ENCODE measurements around the gene PALLD.

PALLD gene

DNA sequence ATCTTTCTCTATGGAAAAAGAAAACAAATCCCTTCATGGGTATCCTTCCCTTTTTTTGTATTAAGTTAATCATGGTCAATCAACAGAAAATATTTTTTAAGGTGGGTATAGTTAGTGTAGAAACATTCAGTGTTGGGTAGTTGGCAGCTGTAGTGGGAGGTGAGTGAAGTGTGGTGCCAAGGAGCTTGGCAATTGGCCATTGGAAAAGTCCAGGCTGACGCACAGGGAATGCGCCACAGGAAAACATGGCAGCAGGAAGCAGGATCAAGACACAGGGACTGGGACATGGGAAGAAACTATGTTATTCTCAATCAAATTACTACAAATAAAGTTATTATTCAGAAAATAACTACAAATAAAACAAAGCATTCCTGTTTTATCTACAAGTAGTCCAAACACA lies 20.0 kb downstream of the PALLD start:
- TF ChIP-seq, protein P1, sequence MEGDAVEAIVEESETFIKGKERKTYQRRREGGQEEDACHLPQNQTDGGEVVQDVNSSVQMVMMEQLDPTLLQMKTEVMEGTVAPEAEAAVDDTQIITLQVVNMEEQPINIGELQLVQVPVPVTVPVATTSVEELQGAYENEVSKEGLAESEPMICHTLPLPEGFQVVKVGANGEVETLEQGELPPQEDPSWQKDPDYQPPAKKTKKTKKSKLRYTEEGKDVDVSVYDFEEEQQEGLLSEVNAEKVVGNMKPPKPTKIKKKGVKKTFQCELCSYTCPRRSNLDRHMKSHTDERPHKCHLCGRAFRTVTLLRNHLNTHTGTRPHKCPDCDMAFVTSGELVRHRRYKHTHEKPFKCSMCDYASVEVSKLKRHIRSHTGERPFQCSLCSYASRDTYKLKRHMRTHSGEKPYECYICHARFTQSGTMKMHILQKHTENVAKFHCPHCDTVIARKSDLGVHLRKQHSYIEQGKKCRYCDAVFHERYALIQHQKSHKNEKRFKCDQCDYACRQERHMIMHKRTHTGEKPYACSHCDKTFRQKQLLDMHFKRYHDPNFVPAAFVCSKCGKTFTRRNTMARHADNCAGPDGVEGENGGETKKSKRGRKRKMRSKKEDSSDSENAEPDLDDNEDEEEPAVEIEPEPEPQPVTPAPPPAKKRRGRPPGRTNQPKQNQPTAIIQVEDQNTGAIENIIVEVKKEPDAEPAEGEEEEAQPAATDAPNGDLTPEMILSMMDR (conservative IDR thresholded peaks at IDR 0.05): no peak
- no peak overlapping the region for H3K27ac ChIP-seq

DNA sequence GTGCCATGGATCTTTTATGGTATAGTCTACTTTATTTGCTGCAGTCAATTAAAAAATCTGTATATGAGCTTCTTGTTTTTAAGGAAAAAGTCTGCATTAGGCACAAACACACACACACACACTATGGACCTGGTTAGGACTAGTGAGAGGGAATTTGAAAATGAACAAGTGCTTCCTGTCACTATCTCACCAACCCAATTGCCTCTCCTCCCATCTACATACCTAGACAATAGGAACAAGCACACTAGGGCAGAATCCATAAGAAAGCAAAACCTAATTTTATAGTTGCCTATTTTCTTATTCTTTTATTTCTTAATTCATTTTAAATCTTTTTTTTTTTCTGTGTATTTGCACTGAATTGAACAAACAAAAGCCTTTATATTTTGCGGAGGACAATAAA lies 22.7 kb downstream of the PALLD start:
- TF ChIP-seq, protein P1 (conservative IDR thresholded peaks at IDR 0.05): no peak
- no peak overlapping the region for H3K27ac ChIP-seq

DNA sequence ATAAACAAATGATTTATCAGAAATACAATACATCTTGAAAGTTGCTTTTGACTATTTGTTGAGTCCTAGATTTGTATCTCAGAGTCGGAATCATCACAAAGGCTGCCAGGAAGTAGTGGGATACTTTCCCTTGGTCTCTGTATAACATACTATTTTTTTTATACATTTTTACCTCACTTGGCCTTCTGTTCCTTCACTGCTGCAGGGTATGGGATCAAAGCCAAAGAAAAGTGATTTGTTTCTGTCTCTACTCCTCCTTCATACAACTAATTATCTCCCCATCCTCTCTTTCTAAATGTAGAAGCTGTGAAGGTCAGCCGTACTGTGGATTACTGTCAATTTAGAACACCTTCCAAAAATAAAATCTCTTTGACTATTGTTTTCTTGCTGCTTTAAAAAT lies 24.9 kb downstream of the PALLD start:
- TF ChIP-seq, protein P1 (conservative IDR thresholded peaks at IDR 0.05): no peak
- H3K27ac ChIP-seq: no peak overlapping the region

DNA sequence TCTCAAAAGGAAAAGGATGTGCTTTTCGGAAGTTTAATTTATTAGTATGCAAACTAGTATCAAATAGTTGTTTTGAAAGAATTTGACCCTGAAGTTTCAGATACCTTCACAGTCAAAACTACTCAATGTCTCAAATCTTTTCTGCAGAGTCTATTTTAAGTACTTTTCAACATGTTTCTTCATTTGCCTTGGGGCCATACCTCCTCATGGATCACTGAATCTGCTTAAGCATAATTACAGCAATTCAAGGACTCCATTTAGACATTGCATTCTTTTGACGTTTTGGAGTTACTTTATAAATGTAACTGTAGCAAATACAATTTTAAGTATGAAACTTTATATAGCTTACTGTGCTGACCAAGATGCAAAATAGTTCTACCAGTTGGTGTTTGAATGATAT lies 25.5 kb downstream of the PALLD start:
- H3K27ac ChIP-seq: no peak overlapping the region

DNA sequence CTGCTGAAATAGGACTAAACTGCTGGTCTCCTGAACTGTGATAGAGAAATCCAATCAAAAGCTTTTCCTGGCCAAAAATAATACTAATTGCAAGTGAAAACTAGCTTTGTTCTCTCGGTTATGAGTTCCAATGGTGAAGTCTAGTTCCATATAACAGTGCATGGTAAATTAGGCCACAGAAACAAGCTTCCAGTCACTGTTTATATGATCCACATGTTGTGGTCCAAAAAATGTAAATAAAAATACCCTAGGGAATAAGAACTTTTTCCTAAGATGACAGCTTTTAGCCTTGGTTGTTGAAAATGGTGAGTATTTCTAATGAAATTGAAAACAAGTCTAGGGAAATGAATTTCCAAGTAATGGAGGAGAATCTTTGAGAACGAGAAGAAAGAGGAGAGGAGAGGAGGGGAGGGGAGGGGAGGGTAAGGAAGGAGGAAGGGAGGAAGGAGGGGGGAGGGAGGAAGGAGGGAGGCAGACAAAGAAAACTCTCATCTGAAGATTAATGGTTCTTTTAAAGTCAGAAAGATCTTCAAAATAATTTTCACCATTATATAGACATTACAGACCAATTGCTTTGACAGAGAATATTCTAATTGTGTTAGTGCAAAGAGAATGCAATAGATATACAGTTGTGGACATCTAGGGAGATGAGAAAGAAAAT lies 26.1 kb downstream of the PALLD start:
- H3K27ac ChIP-seq: no peak overlapping the region
- TF ChIP-seq, protein P1 (conservative IDR thresholded peaks at IDR 0.05): no peak

More for the DNA sequence above, 25.5 kb downstream of the PALLD start:
- TF ChIP-seq, protein P1 (conservative IDR thresholded peaks at IDR 0.05): no peak

DNA sequence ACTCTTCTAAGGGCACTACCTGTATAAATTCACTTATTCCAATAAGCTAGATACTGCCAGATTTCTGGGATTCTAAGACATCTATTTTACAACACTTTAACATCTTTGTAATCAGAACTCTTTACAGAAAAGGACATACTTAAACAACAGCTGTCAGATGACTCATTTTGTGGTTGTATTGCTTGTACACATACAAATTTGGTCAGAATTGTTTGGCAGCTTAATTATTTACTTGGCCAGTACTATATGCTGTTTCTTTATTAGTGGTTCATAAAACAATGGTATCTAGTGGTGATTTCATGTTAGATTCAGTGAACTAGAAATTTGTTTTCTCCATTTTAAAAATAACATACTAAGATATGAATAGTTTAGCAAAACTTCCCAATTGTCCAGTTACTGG lies 27.2 kb downstream of the PALLD start:
- no peak overlapping the region for H3K27ac ChIP-seq
- TF ChIP-seq, protein P1 (conservative IDR thresholded peaks at IDR 0.05): no peak

DNA sequence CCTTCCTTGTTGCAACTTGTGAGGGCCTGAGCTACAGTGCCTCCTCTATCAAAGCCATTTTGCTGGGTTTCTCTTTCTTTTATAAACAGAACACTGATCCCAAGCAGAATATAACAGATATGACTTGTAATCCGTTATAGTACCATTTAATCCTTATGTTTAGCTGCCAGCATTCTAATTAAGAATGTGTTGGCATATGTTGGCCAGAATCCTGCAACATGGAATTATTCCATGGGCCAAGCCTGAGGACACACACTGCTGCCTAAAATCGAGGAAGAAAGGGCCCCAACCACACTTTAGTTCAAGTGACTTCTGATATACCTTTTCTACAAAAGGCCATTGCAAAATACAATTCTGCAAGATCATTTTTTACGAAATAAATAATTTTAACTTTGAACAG lies 28.0 kb downstream of the PALLD start:
- TF ChIP-seq, protein P1 (conservative IDR thresholded peaks at IDR 0.05): no peak
- H3K27ac ChIP-seq: no peak overlapping the region
